ENCODE results near the gene ADGRB3. TPM values are rescaled to one million over a fixed set of nuclear protein-coding genes. Genes with fewer than 3 reads are reported as not detected.

Gene ADGRB3
- polyA plus RNA-seq, 1 of the 3 experiments (the other 2 are of a cell fraction): 0.12 TPM

- TF ChIP-seq FOXJ3 (CRISPR knock-in tag; IDR thresholded peaks at IDR 0.05) (no peak), NFIC (IDR thresholded peaks at IDR 0.05; ENCODE audit: borderline replicate concordance) (no peak), TCF12 (IDR thresholded peaks at IDR 0.05) (no peak), USF2 (IDR thresholded peaks at IDR 0.05; ENCODE audit: borderline replicate concordance, low read depth, low read length) (no peak)
These were observed 60.8 kb downstream of the ADGRB3 start (continued) for GRCh38 chr6:68695838-68696237.

- Histone ChIP-seq H4K20me1 (ENCODE audit: insufficient read depth) (no peaks in the 10 kb centered on the region), H3K4me3 (ENCODE audit: low read depth in 2 of 2, low read length in 1 of 2) (no peak overlapping the region), H3K9me3 (no peaks in the 10 kb centered on the region), H3F3A (replicated peaks; ENCODE audit: insufficient read depth) (no peaks in the 10 kb centered on the region), H2AFZ (ENCODE audit: low read depth) (no peak overlapping the region), H3K4me2 (no peak overlapping the region), H3K27me3 (ENCODE audit: insufficient read depth) (no peaks in the 10 kb centered on the region), H3K9ac (no peak overlapping the region), H3K9me2 (no peaks in the 10 kb centered on the region), H3K27ac (ENCODE audit: low read depth in 2 of 2, low read length in 1 of 2) (no peak overlapping the region; a peak in 1 of 4 replicates), H3K36me3 (replicated peaks in 1 of 2; ENCODE audit: control insufficient read depth in 1 of 2, insufficient read depth in 2 of 2, low read length in 1 of 2) (no peaks in the 10 kb centered on the region), H3K79me2 (ENCODE audit: insufficient read depth) (no peaks in the 10 kb centered on the region), H3K4me1 (ENCODE audit: control insufficient read depth in 1 of 2, insufficient read depth in 2 of 2, low read depth in 1 of 2, low read length in 1 of 2) (peaks cover 0 to 2% of the 10 kb centered on the region in 2 experiments; a peak in 1 of 4 replicates)
- no peak for DNase-seq
- 10% methylated on average over 1 of the region's 1 CpG for WGBS (ENCODE audit: low lambda C conversion rate)
- no peak for TF ChIP-seq USF2 (IDR thresholded peaks at IDR 0.05; ENCODE audit: borderline replicate concordance, low read depth, low read length)
- TF ChIP-seq ELF1 (IDR thresholded peaks at IDR 0.05): no peak
- TF ChIP-seq SIN3A (IDR thresholded peaks at IDR 0.05; ENCODE audit: borderline replicate concordance, low read depth, low read length): no peak
- no peak for TF ChIP-seq TEAD4 (IDR thresholded peaks at IDR 0.05; ENCODE audit: borderline replicate concordance, insufficient read depth)
- TF ChIP-seq IRF3 (IDR thresholded peaks at IDR 0.05; ENCODE audit: low read depth, low read length): no peak
- no peak for TF ChIP-seq GABPA (IDR thresholded peaks at IDR 0.05; ENCODE audit: low read depth)
- TF ChIP-seq CHD2 (IDR thresholded peaks at IDR 0.05; ENCODE audit: low read length, partially characterized antibody): no peak
- no peak for TF ChIP-seq MAX (IDR thresholded peaks at IDR 0.05; ENCODE audit: low read depth)
- POLR2A ChIA-PET: no interaction called here
- CTCF ChIA-PET: interaction anchor here (0.7 kb wide), 1 partner anchor 689 kb away, joined by 3 read pairs; no protein-coding TSS in a partner anchor
These were observed 62.3 kb downstream of the ADGRB3 start for GRCh38 chr6:68697394-68697793.

GRCh38 chr6:68701159-68701558 is 66.1 kb downstream of the ADGRB3 start:
- ChIA-PET POLR2A (no interaction called here), CTCF (no interaction called here)
- Histone ChIP-seq H3K9ac (no peak overlapping the region), H3K4me1 (ENCODE audit: control insufficient read depth in 1 of 2, insufficient read depth in 2 of 2, low read depth in 1 of 2, low read length in 1 of 2) (peaks cover 0 to 2% of the 10 kb centered on the region in 2 experiments; a peak in 1 of 4 replicates), H3K4me2 (no peak overlapping the region), H3K4me3 (ENCODE audit: low read depth in 2 of 2, low read length in 1 of 2) (no peak overlapping the region), H3F3A (replicated peaks; ENCODE audit: insufficient read depth) (no peaks in the 10 kb centered on the region), H3K9me2 (no peaks in the 10 kb centered on the region), H2AFZ (ENCODE audit: low read depth) (no peak overlapping the region), H3K79me2 (ENCODE audit: insufficient read depth) (no peaks in the 10 kb centered on the region), H3K27me3 (ENCODE audit: insufficient read depth) (no peaks in the 10 kb centered on the region), H3K9me3 (no peaks in the 10 kb centered on the region), H3K27ac (ENCODE audit: low read depth in 2 of 2, low read length in 1 of 2) (no peak overlapping the region), H4K20me1 (ENCODE audit: insufficient read depth) (no peaks in the 10 kb centered on the region), H3K36me3 (replicated peaks in 1 of 2; ENCODE audit: control insufficient read depth in 1 of 2, insufficient read depth in 2 of 2, low read length in 1 of 2) (no peaks in the 10 kb centered on the region)
- no peak for DNase-seq
- 44% methylated on average over 4 of the region's 4 CpGs for WGBS (ENCODE audit: low lambda C conversion rate)
- TF ChIP-seq GATA2 (CRISPR knock-in tag; IDR thresholded peaks at IDR 0.05) (no peak), MXI1 (IDR thresholded peaks at IDR 0.05; ENCODE audit: low read depth, low read length) (no peak), ZBTB33 (IDR thresholded peaks at IDR 0.05; ENCODE audit: borderline replicate concordance, low read depth) (no peak), RXRA (IDR thresholded peaks at IDR 0.05; ENCODE audit: borderline replicate concordance, low read depth) (no peak), NFIC (IDR thresholded peaks at IDR 0.05; ENCODE audit: borderline replicate concordance) (no peak), RFX5 (IDR thresholded peaks at IDR 0.05; ENCODE audit: low read length) (no peak), TCF12 (IDR thresholded peaks at IDR 0.05) (no peak), ELF1 (IDR thresholded peaks at IDR 0.05) (no peak), MEF2A (IDR thresholded peaks at IDR 0.05; ENCODE audit: borderline replicate concordance, low read depth) (no peak), TAF1 (IDR thresholded peaks at IDR 0.05; ENCODE audit: borderline replicate concordance, low read depth, low read length) (no peak), GABPA (IDR thresholded peaks at IDR 0.05; ENCODE audit: low read depth) (no peak), EZH2phosphoT487 (IDR thresholded peaks at IDR 0.05; ENCODE audit: borderline replicate concordance, low read depth) (no peak), NRF1 (IDR thresholded peaks at IDR 0.05; ENCODE audit: low read depth, low read length) (no peak), JUND (IDR thresholded peaks at IDR 0.05) (no peak)
